ENCODE measurements around the gene ZNF462.

- TF ChIP-seq CTCF (IDR thresholded peaks at IDR 0.05), result no peak
- no peak for TF ChIP-seq POLR2A (IDR thresholded peaks at IDR 0.05)
Measured at GRCh38 chr9:106976772-106977171, 113.8 kb downstream of the ZNF462 start.

Data from tibial nerve (tissue), 3 donors.